Measurements from ENCODE around the gene SMIM15.

The SMIM15 gene

DNA sequence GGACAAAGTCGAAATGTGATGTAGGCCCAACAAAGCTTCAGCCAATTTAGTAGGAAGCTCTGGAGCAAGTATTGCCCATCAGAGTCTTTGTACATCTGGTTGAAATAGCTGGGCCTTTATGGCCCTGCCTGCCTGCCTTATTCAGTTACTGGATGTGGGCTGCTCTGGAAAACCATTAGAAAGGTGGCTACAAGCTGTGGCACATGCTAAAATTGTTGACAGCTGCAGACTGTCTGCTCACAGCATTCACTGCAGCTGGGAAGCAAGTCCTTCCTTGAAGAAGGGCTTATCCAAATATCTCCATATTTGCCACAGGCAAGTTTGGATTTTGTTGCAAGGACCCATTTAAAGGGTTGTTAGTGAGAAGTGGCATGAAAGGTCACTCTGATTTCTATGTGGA is 24.4 kb downstream of the SMIM15 start:
- CTCF ChIA-PET: interaction anchor here (0.6 kb wide), 2 partner anchors 176 to 807 kb away, joined by 3 read pairs; no protein-coding TSS in a partner anchor
- POLR2A ChIA-PET: no interaction called here

DNA sequence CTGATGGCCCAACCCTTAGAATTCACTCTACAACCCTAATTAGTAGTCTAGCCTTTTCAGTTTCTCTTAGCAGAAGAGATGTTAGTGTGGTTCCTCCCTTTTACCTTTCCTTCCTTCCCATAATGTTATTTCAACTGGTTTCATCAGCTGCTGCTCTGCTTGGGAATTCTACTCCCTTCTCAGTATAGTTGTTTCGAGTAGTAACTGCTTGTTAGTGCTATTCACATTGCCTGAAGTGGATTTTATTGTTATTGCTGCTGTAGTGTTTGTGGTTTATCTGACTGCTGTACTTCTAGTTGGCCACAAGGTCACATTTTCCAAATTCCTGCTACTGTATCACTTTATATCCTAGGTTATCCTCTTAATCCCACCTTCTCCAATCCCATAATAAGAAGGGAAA is 29.7 kb downstream of the SMIM15 start:
- Histone ChIP-seq H3K36me3 (ENCODE audit: control insufficient read depth in 2 of 2, insufficient read depth in 1 of 2, low read length in 2 of 2) (no peaks in the 10 kb centered on the region), H3K27ac (ENCODE audit: extremely low read depth, low read depth, low read length) (no peak overlapping the region), H3K4me1 (ENCODE audit: control insufficient read depth, insufficient read depth, low read length) (no peaks in the 10 kb centered on the region), H3K9me3 (ENCODE audit: control insufficient read depth, insufficient read depth, low read depth, low read length) (no peaks in the 10 kb centered on the region), H3K4me3 (ENCODE audit: low read depth, low read length) (no peak overlapping the region)
- ChIA-PET CTCF (interaction anchor here (1.1 kb wide), 1 partner anchor 9 kb away, joined by 4 read pairs; no protein-coding TSS in a partner anchor), POLR2A (no interaction called here)
- TF ChIP-seq ZXDB (tag by site-specific recombination; IDR thresholded peaks at IDR 0.05): no peak
- TF ChIP-seq OSR2 (tag by site-specific recombination; IDR thresholded peaks at IDR 0.05): peak; percentile 13; the same call in 1 of the 2 replicates

More for the DNA sequence above, 24.4 kb downstream of the SMIM15 start:
- H3K36me3 ChIP-seq (ENCODE audit: control insufficient read depth in 2 of 2, insufficient read depth in 1 of 2, low read length in 2 of 2): no peaks in the 10 kb centered on the region
- no peak overlapping the region for H3K27ac ChIP-seq (ENCODE audit: extremely low read depth, low read depth, low read length)
- H3K4me3 ChIP-seq (ENCODE audit: low read depth, low read length): no peak overlapping the region
- H3K4me1 ChIP-seq (ENCODE audit: control insufficient read depth, insufficient read depth, low read length): no peaks in the 10 kb centered on the region
- TF ChIP-seq ZNF114 (tag by site-specific recombination; IDR thresholded peaks at IDR 0.05) (no peak), GLI4 (tag by site-specific recombination; IDR thresholded peaks at IDR 0.05) (no peak)
- no peaks in the 10 kb centered on the region for H3K9me3 ChIP-seq (ENCODE audit: control insufficient read depth, insufficient read depth, low read depth, low read length)

DNA sequence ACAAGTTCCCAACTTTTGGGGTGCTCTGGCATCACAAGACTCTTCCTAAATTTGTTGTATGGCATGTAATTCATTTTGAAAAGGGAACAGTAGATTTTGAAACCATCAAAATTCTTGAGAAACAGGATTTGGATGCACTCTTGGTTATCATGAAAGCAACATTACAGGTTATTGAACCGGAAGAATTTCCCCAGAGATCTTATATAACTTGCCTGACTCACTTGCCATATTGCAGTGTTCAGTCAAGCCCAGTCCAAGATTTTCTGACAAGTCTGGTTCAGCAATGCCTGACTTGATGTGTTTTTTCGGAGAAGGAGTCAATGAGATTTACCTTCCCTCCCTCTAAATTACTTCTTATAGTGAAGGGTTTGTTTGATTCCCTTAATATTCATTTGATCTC is 32.0 kb downstream of the SMIM15 start:
- CTCF ChIA-PET: no interaction called here
- POLR2A ChIA-PET: no interaction called here

DNA sequence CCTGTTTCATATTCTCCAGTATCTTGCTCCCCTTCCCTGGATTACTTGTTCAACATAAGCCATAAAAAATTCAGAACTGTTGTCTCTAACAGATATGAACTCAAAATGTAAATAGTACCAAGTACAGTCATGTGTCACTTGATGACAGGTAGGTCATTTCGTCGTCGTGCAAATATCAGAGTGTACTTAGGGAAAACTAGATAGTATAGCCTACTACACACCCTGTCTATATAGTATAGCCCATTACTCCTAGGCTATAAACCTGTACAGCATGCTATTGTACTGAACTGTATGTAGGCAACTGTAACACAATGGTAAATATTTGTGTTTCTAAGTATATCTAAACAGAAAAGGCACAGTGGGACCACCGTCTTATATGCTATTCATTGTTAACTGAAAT is 39.1 kb downstream of the SMIM15 start:
- no peaks in the 10 kb centered on the region for H3K36me3 ChIP-seq (ENCODE audit: control insufficient read depth in 2 of 2, insufficient read depth in 1 of 2, low read length in 2 of 2)
- ChIA-PET CTCF (no interaction called here), POLR2A (no interaction called here)
- no peak overlapping the region for H3K4me3 ChIP-seq (ENCODE audit: low read depth, low read length)
- H3K27ac ChIP-seq (ENCODE audit: extremely low read depth, low read depth, low read length): no peak overlapping the region
- no peaks in the 10 kb centered on the region for H3K4me1 ChIP-seq (ENCODE audit: control insufficient read depth, insufficient read depth, low read length)
- H3K9me3 ChIP-seq (ENCODE audit: control insufficient read depth, insufficient read depth, low read depth, low read length): no peaks in the 10 kb centered on the region
- no peak for TF ChIP-seq ZXDB (tag by site-specific recombination; IDR thresholded peaks at IDR 0.05)
- TF ChIP-seq ZNF596 (tag by site-specific recombination; IDR thresholded peaks at IDR 0.05): no peak
- no peak for TF ChIP-seq ZNF768 (tag by site-specific recombination; IDR thresholded peaks at IDR 0.05)
- TF ChIP-seq ZNF549 (tag by site-specific recombination; IDR thresholded peaks at IDR 0.05): no peak
- TF ChIP-seq ZNF112 (tag by site-specific recombination; IDR thresholded peaks at IDR 0.05): no peak
- no peak for TF ChIP-seq ZBTB8A (tag by site-specific recombination; IDR thresholded peaks at IDR 0.05)
- TF ChIP-seq, protein P1, sequence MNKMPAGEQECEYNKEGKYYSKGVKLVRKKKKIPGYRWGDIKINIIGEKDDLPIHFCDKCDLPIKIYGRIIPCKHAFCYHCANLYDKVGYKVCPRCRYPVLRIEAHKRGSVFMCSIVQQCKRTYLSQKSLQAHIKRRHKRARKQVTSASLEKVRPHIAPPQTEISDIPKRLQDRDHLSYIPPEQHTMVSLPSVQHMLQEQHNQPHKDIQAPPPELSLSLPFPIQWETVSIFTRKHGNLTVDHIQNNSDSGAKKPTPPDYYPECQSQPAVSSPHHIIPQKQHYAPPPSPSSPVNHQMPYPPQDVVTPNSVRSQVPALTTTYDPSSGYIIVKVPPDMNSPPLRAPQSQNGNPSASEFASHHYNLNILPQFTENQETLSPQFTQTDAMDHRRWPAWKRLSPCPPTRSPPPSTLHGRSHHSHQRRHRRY (tag by site-specific recombination; IDR thresholded peaks at IDR 0.05): no peak
- no peak for TF ChIP-seq ZNF521 (tag by site-specific recombination; IDR thresholded peaks at IDR 0.05)
- TF ChIP-seq GLIS1 (tag by site-specific recombination; IDR thresholded peaks at IDR 0.05): no peak
- TF ChIP-seq, protein P2, sequence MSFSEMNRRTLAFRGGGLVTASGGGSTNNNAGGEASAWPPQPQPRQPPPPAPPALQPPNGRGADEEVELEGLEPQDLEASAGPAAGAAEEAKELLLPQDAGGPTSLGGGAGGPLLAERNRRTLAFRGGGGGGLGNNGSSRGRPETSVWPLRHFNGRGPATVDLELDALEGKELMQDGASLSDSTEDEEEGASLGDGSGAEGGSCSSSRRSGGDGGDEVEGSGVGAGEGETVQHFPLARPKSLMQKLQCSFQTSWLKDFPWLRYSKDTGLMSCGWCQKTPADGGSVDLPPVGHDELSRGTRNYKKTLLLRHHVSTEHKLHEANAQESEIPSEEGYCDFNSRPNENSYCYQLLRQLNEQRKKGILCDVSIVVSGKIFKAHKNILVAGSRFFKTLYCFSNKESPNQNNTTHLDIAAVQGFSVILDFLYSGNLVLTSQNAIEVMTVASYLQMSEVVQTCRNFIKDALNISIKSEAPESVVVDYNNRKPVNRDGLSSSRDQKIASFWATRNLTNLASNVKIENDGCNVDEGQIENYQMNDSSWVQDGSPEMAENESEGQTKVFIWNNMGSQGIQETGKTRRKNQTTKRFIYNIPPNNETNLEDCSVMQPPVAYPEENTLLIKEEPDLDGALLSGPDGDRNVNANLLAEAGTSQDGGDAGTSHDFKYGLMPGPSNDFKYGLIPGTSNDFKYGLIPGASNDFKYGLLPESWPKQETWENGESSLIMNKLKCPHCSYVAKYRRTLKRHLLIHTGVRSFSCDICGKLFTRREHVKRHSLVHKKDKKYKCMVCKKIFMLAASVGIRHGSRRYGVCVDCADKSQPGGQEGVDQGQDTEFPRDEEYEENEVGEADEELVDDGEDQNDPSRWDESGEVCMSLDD (tag by site-specific recombination; IDR thresholded peaks at IDR 0.05): no peak
- TF ChIP-seq ZNF623 (tag by site-specific recombination; IDR thresholded peaks at IDR 0.05): no peak
- TF ChIP-seq ZNF555 (tag by site-specific recombination; conservative IDR thresholded peaks at IDR 0.05): no peak
- no peak for TF ChIP-seq ZNF624 (tag by site-specific recombination; IDR thresholded peaks at IDR 0.05)
- TF ChIP-seq TCF7L2 (IDR thresholded peaks at IDR 0.05; ENCODE audit: borderline replicate concordance, low read depth, low read length): no peak
- TF ChIP-seq, protein P3, sequence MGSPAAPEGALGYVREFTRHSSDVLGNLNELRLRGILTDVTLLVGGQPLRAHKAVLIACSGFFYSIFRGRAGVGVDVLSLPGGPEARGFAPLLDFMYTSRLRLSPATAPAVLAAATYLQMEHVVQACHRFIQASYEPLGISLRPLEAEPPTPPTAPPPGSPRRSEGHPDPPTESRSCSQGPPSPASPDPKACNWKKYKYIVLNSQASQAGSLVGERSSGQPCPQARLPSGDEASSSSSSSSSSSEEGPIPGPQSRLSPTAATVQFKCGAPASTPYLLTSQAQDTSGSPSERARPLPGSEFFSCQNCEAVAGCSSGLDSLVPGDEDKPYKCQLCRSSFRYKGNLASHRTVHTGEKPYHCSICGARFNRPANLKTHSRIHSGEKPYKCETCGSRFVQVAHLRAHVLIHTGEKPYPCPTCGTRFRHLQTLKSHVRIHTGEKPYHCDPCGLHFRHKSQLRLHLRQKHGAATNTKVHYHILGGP (tag by site-specific recombination; IDR thresholded peaks at IDR 0.05): no peak

More for the DNA sequence above, 32.0 kb downstream of the SMIM15 start:
- Histone ChIP-seq H3K4me3 (ENCODE audit: low read depth, low read length) (no peak overlapping the region), H3K9me3 (ENCODE audit: control insufficient read depth, insufficient read depth, low read depth, low read length) (no peaks in the 10 kb centered on the region), H3K4me1 (ENCODE audit: control insufficient read depth, insufficient read depth, low read length) (no peaks in the 10 kb centered on the region), H3K36me3 (ENCODE audit: control insufficient read depth in 2 of 2, insufficient read depth in 1 of 2, low read length in 2 of 2) (no peaks in the 10 kb centered on the region), H3K27ac (ENCODE audit: extremely low read depth, low read depth, low read length) (no peak overlapping the region)
- TF ChIP-seq EGR2 (tag by site-specific recombination; IDR thresholded peaks at IDR 0.05; ENCODE audit: low read depth) (no peak), ZNF510 (tag by site-specific recombination; IDR thresholded peaks at IDR 0.05; ENCODE audit: insufficient replicate concordance) (no peak), ZNF664 (tag by site-specific recombination; IDR thresholded peaks at IDR 0.05) (no peak), ZFHX2 (tag by site-specific recombination; conservative IDR thresholded peaks at IDR 0.05) (no peak), ZNF394 (tag by site-specific recombination; IDR thresholded peaks at IDR 0.05; ENCODE audit: borderline replicate concordance) (no peak), TRIM28 (IDR thresholded peaks at IDR 0.05; ENCODE audit: borderline replicate concordance, low read length) (no peak)
- TF ChIP-seq, protein P4, sequence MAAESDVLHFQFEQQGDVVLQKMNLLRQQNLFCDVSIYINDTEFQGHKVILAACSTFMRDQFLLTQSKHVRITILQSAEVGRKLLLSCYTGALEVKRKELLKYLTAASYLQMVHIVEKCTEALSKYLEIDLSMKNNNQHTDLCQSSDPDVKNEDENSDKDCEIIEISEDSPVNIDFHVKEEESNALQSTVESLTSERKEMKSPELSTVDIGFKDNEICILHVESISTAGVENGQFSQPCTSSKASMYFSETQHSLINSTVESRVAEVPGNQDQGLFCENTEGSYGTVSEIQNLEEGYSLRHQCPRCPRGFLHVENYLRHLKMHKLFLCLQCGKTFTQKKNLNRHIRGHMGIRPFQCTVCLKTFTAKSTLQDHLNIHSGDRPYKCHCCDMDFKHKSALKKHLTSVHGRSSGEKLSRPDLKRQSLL (tag by site-specific recombination; IDR thresholded peaks at IDR 0.05): no peak

Measured in HEK293 (cell line).